Measurements from ENCODE around the gene ELOVL3. TPM values are rescaled to one million over a fixed set of nuclear protein-coding genes. Genes with fewer than 3 reads are reported as not detected.

Gene ELOVL3
- total RNA-seq, 1 experiment from 2014 or later, result 0.17 TPM

GRCh38 chr10:102279104-102279503 lies 53.0 kb downstream of the ELOVL3 start:
- H3K4me1 Mint-ChIP-seq, result no peaks in the 10 kb centered on the region
- DNase-seq (ENCODE audit: low spot score), result no peak
- no peak overlapping the region for H3K4me3 Mint-ChIP-seq
- no peaks in the 10 kb centered on the region for H3K9me3 Mint-ChIP-seq
- ChIA-PET POLR2A (interaction anchor here (0.7 kb wide), 1 partner anchor 423 kb away, joined by 4 read pairs; no protein-coding TSS in a partner anchor), CTCF (interaction anchor here (0.8 to 1.0 kb wide), 3 partner anchors 68 to 305 kb away, joined by 3 to 4 read pairs (median 3); no protein-coding TSS in a partner anchor)
- TF ChIP-seq ATF6 (CRISPR knock-in tag; IDR thresholded peaks at IDR 0.05) (no peak), SOX15 (CRISPR knock-in tag; IDR thresholded peaks at IDR 0.05) (no peak), GTF2I (CRISPR knock-in tag; conservative IDR thresholded peaks at IDR 0.05) (no peak)
- TF ChIP-seq, protein P1, sequence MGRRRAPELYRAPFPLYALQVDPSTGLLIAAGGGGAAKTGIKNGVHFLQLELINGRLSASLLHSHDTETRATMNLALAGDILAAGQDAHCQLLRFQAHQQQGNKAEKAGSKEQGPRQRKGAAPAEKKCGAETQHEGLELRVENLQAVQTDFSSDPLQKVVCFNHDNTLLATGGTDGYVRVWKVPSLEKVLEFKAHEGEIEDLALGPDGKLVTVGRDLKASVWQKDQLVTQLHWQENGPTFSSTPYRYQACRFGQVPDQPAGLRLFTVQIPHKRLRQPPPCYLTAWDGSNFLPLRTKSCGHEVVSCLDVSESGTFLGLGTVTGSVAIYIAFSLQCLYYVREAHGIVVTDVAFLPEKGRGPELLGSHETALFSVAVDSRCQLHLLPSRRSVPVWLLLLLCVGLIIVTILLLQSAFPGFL (CRISPR knock-in tag; IDR thresholded peaks at IDR 0.05; ENCODE audit: borderline replicate concordance), result no peak
- no peak for ATAC-seq
- H3K36me3 Mint-ChIP-seq, result no peaks in the 10 kb centered on the region
- H3K27ac Mint-ChIP-seq, result no peak overlapping the region
- no peaks in the 10 kb centered on the region for H3K27me3 Mint-ChIP-seq (ENCODE audit: low read depth)

Other genes with a start within 250 kb of the ELOVL3 start
- gene ARMH3, start 170.1 kb upstream of the ELOVL3 start, total RNA-seq (2021), result 16.0 to 17.9 TPM (median 17.1 TPM) in 3 replicates
- 18.7 to 20.6 TPM (median 20.6 TPM) in 3 replicates for gene HPS6, start 160.9 kb upstream of the ELOVL3 start, total RNA-seq (2021)
- 89.1 to 100 TPM (median 94.2 TPM) in 3 replicates for gene LDB1, start 105.9 kb upstream of the ELOVL3 start, total RNA-seq (2021)
- 68.0 to 79.4 TPM (median 69.7 TPM) in 3 replicates for gene PPRC1, start 93.3 kb upstream of the ELOVL3 start, total RNA-seq (2021)
- gene NOLC1, start 73.9 kb upstream of the ELOVL3 start, total RNA-seq (2021), result 125 to 165 TPM (median 129 TPM) in 3 replicates
- 0.32 to 0.81 TPM (median 0.48 TPM) in 3 replicates for gene PITX3, start 15.2 kb downstream of the ELOVL3 start, total RNA-seq (2021)
- 29.8 to 32.4 TPM (median 32.1 TPM) in 3 replicates for gene GBF1, start 19.2 kb downstream of the ELOVL3 start, total RNA-seq (2021)
- gene NFKB2, start 169.4 kb downstream of the ELOVL3 start, total RNA-seq (2021), result 24.6 to 28.0 TPM (median 27.6 TPM) in 3 replicates
- 10.2 to 12.5 TPM (median 10.4 TPM) in 3 replicates for gene PSD, start 192.5 kb downstream of the ELOVL3 start, total RNA-seq (2021)
- gene FBXL15, start 194.5 kb downstream of the ELOVL3 start, total RNA-seq (2021), result 21.6 to 24.6 TPM (median 23.2 TPM) in 3 replicates
- 40.2 to 69.0 TPM (median 65.8 TPM) in 3 replicates for gene CUEDC2, start 206.3 kb downstream of the ELOVL3 start, total RNA-seq (2021)
- gene C10orf95, start 225.2 kb downstream of the ELOVL3 start, total RNA-seq (2021), result 0.57 to 0.96 TPM (median 0.87 TPM) in 3 replicates